Activated T-helper 1 cell treated with anti-CD3 and anti-CD28 coated beads, Interleukin-2, amount 50 U/mL, for 16 hours (primary cell): ENCODE measurements around the gene SIN3B.

ENCODE experiments used
- DNase-seq, 2 donors: peaks; one replicate each; pipeline ENCODE4 v3.0.0-alpha.2; 2020; ENCODE audit warnings: low read depth in 1 of 2, low spot score in 1 of 2

SIN3B gene

DNA sequence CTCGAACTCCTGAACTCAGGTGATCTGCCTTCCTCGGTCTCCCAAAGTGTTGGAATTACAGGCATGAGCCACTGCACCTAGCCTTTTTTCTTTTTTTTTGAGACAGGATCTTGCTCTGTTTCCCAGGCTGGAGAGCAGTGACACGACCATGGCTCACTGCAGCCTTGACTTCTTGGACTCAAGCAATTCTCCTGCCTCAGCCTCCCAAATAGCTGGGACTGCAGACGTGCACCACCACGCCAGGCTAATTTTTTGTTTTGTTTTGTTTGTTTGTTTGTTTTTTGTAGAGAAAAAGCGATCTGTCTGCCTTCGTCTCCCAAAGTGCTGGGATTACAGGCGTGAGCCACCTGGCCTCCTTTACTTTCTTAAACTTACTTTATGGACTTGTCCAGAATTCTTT, 6.5 kb upstream of the SIN3B start:
- no peak for DNase-seq

DNA sequence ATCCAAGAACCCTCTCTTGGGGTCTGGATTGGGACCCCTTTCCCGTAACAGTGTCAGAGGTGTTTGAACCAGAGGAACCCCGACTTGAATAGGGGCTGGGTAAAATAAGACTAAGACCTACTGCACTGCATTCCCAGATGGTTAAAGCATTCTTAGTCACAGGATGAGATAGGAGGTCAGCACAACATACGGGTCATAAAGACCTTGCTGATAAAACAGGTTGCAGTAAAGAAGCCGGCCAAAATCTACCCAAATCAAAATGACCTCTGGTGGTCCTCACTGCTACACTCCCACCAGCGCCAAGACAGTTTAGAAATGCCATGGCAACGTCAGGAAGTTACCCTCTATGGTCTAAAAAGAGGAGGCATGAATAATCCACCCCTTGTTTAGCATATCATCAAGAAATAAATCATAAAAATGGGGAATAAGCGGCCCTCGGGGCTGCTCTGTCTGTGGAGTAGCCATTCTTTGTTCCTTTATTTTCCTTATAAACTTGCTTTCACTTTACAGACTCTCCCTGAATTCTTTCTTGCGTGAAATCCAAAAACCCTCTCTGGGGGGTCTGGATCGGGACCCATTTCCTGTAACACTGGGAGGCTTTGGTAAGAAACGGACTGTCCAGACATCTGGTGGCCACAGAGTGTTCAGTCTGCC, 4.4 kb upstream of the SIN3B start:
- no peak for DNase-seq

DNA sequence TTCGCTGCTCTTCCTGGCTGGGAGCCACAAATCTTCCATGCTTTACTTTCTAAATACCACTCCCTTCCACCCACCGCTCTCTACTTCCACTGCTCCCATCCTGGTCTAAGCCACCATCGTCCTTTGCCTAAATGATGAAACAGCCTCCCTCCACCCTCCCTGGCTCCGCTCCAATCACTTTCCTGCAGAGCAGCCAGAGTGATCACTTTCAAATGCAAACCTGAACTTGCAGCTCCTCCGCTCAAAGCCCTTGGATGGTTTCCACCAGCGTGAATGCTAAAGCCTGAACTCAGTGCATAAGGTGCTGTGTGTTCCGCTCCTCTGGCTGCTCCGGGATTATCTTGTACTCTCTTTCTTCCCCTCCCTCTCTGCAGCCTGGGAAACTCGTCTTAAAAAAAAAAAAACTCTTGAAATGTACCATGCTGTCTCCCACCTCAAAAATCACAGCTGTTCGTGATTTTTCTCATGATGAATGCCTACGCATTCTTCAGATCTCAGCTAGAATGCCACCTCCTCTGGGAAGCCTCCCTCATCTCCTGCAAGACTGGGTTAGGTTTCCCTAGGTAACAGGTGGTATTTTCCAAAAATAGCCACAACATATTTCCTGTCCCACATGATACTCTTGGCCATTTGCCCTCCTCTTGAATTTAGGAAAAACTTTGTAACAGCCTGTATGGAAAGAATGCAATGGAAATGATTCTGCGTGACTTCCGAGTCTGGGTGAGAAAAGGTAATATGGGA, 3.7 kb upstream of the SIN3B start:
- no peak for DNase-seq

DNA sequence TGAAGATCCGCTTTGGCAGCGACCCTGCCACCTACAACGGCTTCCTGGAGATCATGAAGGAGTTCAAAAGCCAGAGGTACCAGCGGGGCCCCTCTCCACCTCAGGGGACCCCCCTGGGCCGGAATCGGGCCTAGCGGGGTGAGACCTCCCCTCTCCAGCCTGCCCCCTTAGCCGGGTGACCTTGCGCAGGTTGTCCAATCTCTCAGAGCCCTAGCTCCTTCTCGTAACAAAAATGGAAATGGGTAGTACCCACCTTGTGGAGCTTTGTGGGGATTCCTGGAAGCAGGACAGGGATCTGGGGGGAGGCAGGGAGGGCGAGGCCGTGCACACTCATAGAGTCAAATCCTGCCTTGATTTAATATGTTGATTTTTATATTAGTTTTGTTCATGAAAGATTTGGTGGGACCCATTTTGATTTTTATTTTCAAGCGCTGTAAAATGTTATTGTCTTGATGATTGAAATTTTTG, 658 bp downstream of the SIN3B start:
- DNase-seq: no peak

DNA sequence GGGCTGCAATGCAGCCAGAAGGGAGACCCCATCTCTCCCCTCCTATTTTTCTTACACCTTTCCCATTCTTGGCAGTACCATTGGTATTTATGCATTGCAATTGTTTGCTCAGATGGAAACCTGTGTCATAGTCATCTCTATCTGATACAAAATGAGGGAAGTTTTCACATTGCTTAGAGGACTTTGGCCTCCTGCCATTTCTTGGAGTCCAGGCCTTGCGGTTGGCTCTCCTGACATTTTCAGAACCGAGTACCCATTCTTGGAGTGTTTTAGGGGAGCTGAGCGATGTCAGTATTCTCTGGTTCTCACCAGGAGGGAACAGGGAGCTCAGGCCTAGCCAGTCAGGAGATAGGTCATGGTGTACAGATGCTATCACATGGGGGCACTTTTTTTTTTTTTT, 1.5 kb downstream of the SIN3B start:
- no peak for DNase-seq

DNA sequence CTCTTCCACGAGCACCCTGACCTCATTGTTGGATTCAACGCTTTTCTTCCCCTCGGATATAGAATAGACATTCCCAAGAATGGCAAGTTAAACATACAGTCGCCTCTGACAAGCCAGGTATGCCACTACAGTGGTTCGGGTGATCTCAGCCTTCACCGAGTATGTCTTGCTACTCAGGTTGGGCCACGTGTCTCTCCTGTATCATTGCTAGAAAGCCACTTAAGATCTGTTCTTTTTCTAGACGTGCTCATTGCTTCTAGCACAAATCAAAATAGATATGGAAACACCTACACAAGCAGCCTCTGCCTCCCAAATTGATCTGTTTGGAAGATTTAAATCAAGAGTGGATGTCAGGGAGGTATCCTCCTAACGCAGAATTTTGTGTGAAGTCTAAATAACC, 2.3 kb downstream of the SIN3B start:
- no peak for DNase-seq

DNA sequence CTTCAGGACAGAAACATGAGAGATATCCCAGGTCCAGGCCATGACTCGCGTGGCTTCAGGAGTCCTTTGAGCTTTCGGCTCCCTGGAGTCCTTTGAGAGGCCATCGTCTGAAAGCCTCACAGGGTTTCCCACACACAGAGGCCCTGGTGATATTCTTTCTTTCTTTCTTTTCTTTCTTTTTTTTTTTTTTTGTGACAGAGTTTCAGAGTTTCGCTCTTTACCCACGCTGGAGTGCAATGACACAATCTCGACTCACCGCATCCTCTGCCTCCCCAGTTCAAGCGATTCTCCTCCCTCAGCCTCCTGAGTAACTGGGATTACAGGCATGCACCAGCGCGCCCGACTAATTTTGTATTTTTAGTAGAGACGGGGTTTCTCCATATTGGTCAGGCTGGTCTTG, 5.5 kb downstream of the SIN3B start:
- DNase-seq: no peak

DNA sequence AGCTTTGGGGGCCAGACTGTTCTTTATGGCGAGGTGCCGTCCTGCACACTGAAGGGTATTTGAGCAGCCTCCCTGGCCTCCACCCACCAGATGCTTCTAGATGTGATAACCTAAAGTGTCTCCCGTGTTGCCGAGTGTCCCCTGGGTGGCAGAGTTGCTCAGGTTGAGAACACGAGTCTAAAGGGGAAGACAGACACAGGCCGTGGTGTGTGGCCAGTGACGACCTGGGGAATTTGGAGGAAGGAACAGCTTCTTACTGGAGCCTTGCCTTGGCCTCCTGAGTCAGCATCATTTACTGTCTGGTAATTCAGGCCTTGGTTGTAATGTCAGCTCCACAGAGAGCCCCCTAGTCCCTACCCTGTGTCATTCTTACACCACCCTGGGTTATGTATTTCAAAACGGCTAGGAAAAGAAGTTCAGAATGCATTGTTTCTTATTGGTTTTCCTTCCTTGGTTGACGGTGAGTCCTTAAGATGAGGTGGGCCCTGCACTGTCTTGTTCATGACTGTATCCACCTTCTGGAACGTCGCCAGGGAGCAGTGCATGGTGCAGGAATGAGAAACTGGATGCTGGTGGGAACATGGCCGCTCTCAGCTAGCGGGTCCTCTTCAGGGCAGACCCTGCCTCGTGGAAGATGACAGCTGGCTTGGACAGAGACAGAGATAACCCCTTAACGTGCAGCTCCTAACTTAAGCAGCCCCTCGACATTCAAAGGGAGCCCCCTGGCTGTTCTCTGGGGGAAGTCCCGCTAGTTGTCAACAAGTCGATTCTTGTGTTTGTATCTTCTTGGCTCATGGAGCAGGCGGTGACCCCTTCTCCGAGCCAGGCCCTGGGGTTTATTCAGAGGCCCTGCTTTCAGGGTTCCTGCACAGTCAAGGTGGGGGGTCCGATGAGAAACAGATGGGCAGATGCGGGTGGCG, 7.2 kb downstream of the SIN3B start:
- no peak for DNase-seq

DNA sequence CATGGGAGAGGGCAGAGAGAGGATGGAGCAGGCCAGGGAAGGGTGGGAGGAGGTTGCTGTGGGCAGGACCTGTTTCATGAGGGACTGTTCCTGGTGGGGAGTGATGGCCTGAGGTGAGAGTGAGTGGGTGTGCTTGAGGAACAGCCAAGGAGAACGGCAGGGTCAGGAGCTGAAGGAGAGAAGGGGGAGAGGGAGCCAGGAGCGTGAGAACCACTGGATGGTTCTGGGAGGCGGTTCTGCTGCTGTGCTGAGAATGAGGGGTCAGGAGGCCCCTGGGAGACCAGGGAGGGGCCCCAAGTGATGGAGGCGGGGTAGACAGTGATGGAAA, 7.8 kb downstream of the SIN3B start:
- DNase-seq: no peak

DNA sequence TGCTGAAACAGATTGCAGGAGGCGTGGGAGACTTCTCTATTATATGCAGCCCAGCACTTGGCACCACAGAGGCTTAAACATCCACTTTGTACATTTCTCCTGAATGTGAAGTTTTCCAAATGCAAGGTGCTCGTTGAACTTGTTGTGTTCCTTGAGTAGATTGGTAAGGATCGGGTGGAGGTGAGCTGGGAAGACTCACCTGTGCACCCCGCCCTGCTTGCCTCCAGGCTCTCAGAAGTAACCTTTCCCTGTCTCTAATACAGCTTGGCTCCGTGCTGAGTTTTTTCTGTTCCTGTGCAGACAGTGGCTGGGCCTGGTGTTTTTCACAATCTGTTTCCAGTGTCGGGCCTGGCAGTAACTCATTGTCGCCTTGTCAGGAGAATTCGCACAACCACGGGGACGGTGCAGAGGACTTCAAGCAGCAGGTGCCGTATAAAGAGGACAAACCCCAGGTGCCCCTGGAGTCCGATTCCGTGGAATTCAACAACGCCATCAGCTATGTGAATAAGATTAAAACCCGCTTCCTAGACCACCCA, 12.3 kb downstream of the SIN3B start:
- DNase-seq: no peak

DNA sequence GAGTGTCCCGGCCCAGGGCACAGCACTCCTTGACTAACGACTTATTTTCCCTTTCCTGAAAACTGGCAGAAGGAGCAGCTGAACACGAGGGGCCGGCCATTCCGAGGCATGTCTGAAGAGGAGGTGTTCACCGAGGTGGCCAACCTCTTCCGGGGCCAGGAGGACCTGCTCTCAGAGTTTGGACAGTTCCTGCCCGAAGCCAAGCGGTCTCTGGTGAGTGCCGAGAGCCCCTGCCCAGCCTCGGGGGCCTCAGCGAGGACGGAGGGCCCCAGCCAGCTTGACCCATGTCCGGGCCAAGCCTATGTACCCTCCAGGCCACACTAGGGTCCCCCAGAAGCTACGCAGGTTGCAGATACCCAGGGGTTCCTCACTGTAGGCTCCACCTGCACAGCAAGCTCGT, 17.7 kb downstream of the SIN3B start:
- no peak for DNase-seq

DNA sequence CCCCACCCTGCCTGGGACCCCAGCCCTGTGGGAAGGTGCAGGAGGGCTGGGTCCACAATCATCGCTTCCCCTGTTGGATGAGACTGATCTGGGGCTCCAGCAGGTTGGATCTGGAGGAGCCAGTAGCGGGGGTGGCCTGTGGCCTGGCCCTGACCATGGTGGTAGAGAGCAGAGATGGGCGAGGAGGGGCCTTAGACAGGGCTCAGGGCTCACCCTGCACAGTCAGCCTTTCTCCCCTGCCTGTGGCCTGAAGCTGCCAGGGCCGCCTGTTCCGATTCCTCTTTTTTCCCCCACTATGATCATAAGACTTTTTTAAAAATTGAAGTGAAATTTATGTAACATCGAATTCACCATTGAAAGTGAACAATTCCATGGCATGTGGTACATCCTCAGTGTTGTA, 18.2 kb downstream of the SIN3B start:
- no peak for DNase-seq

DNA sequence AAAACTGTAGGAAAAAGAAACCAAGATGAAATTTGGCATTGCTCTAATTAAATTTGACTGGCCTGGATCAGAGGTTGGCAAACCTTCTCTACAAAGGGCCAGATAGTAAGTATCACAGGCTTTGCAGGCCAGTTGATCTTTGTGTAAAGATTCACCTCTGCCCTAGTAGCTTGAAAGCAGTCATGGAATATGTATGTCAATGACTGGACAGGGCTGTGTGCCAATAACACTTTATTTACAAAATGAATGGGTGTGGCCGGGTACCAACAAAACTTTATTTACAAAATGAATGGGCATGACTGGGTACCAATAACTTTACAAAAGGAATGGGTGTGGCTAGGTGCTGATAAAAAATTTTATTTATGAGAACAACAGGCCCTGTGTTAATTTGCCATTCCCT, 20.0 kb downstream of the SIN3B start:
- no peak for DNase-seq

DNA sequence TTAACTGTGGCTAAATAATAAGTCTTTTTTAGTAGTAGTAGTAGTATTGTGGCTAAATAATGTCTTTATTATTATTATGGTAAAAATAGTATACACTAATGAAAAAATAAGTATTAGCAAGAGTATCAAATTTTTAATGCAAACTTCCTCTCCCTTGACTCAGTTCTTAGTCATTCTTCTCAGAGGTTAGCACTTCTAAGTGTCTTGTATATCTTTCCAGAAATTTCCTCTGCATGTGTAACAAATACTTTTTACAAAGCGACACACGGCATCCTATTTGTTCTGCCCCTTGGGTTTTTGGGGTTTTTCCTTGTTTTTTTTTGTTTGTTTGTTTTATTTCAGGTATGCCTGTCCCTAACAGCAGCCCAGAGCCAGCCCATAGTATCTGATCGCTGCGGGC, 20.9 kb downstream of the SIN3B start:
- no peak for DNase-seq

DNA sequence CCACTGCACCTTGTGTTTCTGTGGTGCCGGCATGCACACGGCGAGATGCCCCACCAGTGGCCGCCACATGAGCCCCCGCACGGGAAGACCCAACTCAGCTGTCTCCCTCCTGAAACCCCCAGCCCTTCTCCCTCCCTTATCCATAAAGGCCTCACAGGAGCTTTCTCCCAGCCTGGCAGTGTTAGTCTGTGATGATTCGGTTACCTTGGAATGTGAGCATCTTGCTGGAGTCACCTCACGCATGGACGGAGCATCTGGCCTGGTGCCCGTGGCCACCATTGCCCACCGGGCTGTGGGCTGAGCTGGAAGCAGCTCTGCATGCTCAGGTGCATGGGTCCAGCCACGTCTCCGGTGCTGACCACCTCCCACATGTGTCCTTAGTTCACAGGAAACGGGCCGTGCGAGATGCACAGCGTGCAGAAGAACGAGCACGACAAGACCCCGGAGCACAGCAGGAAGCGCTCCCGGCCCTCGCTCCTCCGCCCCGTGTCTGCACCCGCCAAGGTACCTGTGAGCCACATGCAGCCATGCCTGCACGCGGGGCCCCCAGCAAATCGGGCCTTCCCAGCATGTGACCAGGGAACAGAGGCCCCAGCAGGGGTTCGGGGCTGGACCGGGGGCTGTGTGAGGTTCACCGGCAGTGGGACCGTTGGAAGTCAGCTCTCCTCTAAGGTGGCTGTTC, 22.0 kb downstream of the SIN3B start:
- DNase-seq: no peak

DNA sequence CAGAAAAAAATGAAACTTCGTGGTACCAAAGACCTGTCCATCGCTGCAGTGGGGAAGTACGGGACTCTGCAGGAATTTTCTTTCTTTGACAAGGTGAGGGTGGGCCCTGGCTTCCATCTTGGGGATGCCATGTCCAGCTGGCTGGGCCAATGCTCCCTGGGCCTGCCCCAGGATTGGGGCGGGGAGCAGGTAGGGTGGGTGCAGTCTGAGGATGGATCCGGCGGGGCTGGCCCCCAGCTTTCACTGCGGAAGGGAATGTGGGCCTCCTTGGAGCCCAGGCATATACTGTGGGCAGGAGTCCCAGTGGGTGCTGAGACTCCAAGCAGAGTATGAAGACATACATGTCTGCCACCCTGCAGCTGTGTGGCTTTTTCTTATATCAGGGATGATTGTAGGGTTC, 23.9 kb downstream of the SIN3B start:
- no peak for DNase-seq

DNA sequence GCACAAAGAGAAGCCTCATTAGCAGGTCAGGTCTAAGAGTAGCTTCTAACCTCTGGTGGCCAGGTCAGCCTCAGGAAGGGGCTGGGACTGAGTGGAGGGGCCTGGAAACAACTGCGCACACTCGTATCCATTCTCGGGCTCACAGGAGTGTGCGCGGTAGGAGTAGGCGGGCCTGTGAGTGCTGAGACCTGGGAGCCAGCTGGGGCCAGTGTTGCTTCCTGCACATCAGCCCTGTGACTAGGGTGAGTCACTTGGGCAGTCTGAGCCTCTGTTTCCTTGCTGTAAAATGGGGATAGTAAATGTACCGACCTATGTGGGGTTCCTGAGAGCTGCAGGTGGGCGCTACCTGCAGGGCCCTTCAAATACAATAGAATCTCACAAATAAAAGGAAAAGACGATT, 26.9 kb downstream of the SIN3B start:
- no peak for DNase-seq

DNA sequence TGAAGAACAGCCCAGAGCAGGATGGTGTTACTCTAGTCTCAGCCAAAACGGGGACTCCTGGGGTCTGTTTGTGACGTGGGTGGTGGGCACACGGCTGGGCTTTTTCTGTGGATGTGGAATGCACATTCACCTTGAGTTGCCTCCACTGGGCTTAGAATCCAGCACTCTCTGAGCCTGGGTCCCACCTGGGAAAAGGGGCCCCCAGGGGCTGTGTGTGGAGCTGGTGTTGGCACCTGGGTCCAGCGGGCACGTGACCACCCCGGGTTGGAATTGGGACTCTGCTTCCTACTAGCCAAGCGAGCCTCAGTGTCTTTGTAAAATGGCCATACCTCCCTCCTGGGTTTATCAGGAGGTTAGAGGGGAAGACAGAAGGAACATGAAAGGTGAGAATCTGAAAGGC, 30.4 kb downstream of the SIN3B start:
- no peak for DNase-seq

DNA sequence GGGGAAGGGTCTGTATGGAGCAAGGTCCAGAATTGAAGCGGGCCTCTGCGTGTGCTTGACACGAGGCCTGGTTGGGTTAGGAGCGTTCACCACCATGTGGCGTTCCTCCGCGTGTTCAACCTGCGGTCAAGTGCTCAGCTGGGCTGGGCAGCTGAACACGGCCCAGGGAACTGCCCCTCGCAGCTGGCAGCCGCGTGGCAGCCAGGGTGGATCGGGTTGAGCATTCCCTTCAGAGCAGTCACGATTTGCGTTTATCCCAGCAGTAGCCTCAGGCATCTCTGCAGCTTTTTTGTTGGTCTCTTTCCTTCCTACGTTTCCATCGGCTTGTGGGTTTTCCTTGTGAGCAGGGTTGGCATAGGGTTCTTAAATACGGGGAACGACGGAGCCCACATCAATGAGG, 30.9 kb downstream of the SIN3B start:
- DNase-seq: no peak

DNA sequence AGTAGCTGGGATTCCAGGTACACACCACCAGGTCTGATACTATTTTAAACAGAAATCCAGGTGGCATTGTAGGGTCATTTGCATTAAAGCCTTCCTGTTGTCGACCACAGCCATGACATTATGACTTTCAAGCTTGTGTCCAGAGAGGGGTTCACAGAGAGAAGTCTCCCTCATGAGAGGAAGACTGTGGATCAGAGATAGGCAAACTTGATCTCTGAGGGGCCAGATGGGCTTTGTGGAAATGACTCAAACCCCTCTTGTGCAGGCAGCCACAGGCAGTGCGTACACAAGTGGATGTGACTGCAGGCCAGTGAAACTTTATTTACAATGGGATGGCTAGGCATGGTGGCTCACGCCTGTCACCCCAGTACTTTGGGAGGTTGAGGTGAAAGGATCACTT, 31.8 kb downstream of the SIN3B start:
- no peak for DNase-seq

DNA sequence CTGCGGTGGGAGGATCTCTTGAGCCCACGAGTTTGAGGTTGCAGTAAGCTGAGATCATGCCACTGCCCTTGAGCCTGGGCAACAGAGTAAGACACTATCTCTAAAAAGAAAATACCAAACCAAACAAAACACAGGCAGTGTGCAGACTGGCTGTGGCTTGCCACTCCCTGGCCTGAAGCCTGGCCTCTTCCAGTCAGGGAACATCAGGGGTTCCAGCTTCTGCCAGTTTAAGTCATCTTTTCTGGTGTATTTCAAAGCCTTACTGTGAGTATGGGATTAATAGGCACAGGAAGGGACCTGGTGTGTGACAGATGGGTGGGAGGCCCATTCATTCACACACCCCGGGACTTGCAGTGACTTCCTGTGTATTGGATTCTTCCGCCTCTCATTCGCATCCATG, 32.6 kb downstream of the SIN3B start:
- DNase-seq: no peak
